ENCODE measurements around the gene HNF1B. TPM values are rescaled to one million over a fixed set of nuclear protein-coding genes. Genes with fewer than 3 reads are reported as not detected.

HNF1B gene
- total and polyA plus RNA-seq, 12 donors = 0.03 to 0.11 (median 0.08) TPM; not detected in 9

DNA sequence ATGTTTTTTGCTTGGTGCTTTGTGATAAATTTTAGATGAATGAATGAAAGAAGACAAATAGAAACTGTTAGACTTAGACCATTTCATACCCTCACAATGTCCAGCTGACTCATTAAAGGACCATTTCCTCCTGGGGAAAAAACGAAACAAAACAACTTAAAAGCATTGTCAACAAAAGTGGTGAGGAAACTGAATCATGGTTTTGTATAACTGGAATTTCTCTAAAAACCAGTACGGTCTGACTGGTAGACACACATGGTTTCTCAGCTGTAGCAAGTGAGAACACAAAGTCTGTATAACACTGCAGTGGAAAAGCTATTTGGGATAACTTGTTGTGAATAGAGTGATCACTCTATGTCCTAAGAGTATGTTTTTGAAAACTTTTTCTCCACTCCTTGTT is 96.3 kb downstream of the HNF1B start:
- intact Hi-C loops (cut with DNase I) = loop anchor here in 1 of 2 donors (5.0 kb wide), 1 partner anchor 169 kb away; no protein-coding TSS in a partner anchor
- WGBS, 4 donors = 35 to 47% (median 42%) methylated on average over 2 of the region's 2 CpGs

DNA sequence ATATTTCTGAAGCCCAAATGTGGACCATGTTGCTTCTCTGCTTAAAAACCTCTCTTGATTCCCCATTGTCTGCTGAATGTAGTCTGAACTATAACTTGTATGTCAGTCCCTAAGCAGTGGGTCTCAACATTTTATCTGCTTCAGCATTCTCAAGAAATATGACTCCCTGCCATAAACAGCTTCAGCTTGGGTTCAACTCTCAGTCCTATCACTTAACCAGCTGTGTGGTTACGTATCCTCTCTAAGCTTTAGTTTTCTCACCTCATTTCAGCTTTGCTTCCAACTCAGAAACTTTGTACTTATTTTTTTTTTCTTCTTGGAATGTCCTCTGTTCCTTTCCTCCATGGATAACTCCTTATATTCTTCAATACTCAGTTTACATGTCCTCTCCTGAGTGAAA is 97.0 kb downstream of the HNF1B start:
- Histone ChIP-seq H3K36me3 (replicated peaks in 1 of 2) (no peaks in the 10 kb centered on the region), H3K4me3 (no peak overlapping the region), H3K27me3 (peaks cover 5% of the 10 kb centered on the region), H3K4me1 (replicated peaks in 1 of 2) (peaks cover 4 to 6% of the 10 kb centered on the region in 2 donors), H3K27ac (no peak overlapping the region), H3K9me3 (replicated peaks in 1 of 3) (no peaks in the 10 kb centered on the region)
- DNase-seq = no peak
- no peak for TF ChIP-seq CTCF (IDR thresholded peaks at IDR 0.05)
- no peak for TF ChIP-seq POLR2A (IDR thresholded peaks at IDR 0.05)
- WGBS, 4 donors = 76 to 84% (median 83%) methylated on average over 1 of the region's 1 CpG
- intact Hi-C loops (cut with DNase I) = loop anchor here in 1 of 2 donors (5.0 kb wide), 1 partner anchor 169 kb away; no protein-coding TSS in a partner anchor

More for the DNA sequence above, 96.3 kb downstream of the HNF1B start:
- DNase-seq = no peak
- Histone ChIP-seq H3K4me3 (no peak overlapping the region), H3K9me3 (replicated peaks in 1 of 3) (no peaks in the 10 kb centered on the region), H3K27me3 (peaks cover 5% of the 10 kb centered on the region), H3K36me3 (replicated peaks in 1 of 2) (no peaks in the 10 kb centered on the region), H3K27ac (no peak overlapping the region), H3K4me1 (replicated peaks in 1 of 2) (peaks cover 4 to 5% of the 10 kb centered on the region in 2 donors)
- no peak for TF ChIP-seq CTCF (IDR thresholded peaks at IDR 0.05)
- TF ChIP-seq POLR2A (IDR thresholded peaks at IDR 0.05) = no peak

- peak overlapping the region in 2 of 5 donors; percentile 73 to 84 for H3K27ac ChIP-seq
- TF ChIP-seq CTCF (IDR thresholded peaks at IDR 0.05) (no peak), POLR2A (IDR thresholded peaks at IDR 0.05) (no peak)
These were observed 101.0 kb downstream of the HNF1B start for GRCh38 chr17:37643869-37644268.

GRCh38 chr17:37643118-37643766 is 101.6 kb downstream of the HNF1B start, which contains the start of gene DDX52:
Gene DDX52 (minus strand): TSS chr17:37643446. CDS start chr17:37643420, 26 bp downstream.
- Histone ChIP-seq H3K9me3 (replicated peaks in 1 of 3) (no peaks in the 10 kb centered on the region), H3K36me3 (replicated peaks in 1 of 2) (peaks cover 0 to 12% of the 10 kb centered on the region in 2 donors), H3K4me3 (peak within 1 kb of the TSS; percentile 59 to 79 (median 62)), H3K4me1 (replicated peaks in 1 of 2) (peaks cover 4 to 32% of the 10 kb centered on the region in 2 donors), H3K27ac (peak within 1 kb of the TSS; percentile 51 to 86 (median 80)), H3K27me3 (no peaks in the 10 kb centered on the region)
- 0 to 2% (median 1%) methylated on average over 22 to 43 of the region's 43 CpGs for WGBS, 4 donors
- intact Hi-C loops (cut with DNase I) = no loop called here
- DNase-seq = peak; percentile 92 to 97 (median 95)
- TF ChIP-seq POLR2A (IDR thresholded peaks at IDR 0.05) = peak in 1 of 2 donors; percentile 79
- no peak for TF ChIP-seq CTCF (IDR thresholded peaks at IDR 0.05)

More at GRCh38 chr17:37643869-37644268, 101.0 kb downstream of the HNF1B start:
- Histone ChIP-seq H3K9me3 (replicated peaks in 1 of 3) (no peaks in the 10 kb centered on the region), H3K27me3 (no peaks in the 10 kb centered on the region), H3K4me3 (peak overlapping the region in 2 of 4 donors; percentile 59 to 79), H3K36me3 (replicated peaks in 1 of 2) (peaks cover 0 to 12% of the 10 kb centered on the region in 2 donors), H3K4me1 (replicated peaks in 1 of 2) (peaks cover 4 to 32% of the 10 kb centered on the region in 2 donors)
- peak in 4 of 7 donors; percentile 17 to 33 (median 32) for DNase-seq
- 8 to 14% (median 10%) methylated on average over 3 of the region's 3 CpGs for WGBS, 4 donors
- intact Hi-C loops (cut with DNase I) = no loop called here
